IPS-11a (cell line): ENCODE results near the gene ECHDC3.

Experiments used
- H3K4me3 ChIP-seq: one replicate; pipeline ENCODE4 v1.5.1; 2013; ENCODE audit warnings: low read depth, low read length, control low read depth

ECHDC3 gene

GRCh38 chr10:11746883-11747539 lies 4.8 kb downstream of the ECHDC3 start:
- H3K4me3 ChIP-seq = no peak overlapping the region

DNA sequence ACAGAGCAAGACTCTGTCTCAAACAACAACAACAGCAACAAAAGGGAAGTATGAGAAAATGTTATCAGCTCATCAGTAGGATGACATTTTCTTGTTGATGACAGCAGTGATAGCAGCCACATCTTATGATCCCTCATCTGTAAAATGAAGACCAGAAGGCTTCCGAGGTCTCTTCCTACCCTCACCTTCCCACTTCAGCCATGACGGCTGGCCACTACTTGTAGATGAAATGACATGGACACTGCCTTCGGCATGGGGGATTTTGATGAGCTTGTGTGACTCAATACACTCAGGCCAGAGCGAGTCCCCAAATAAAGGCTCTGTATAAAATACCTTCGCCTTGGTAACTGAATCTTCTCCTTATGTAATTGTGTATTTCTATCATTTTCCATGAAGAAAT lies 6.7 kb downstream of the ECHDC3 start:
- H3K4me3 ChIP-seq = no peak overlapping the region

GRCh38 chr10:11750420-11750819 lies 8.2 kb downstream of the ECHDC3 start:
- H3K4me3 ChIP-seq = no peak overlapping the region

GRCh38 chr10:11754173-11754572 lies 12.0 kb downstream of the ECHDC3 start:
- H3K4me3 ChIP-seq = no peak overlapping the region

GRCh38 chr10:11754620-11755019 lies 12.4 kb downstream of the ECHDC3 start:
- H3K4me3 ChIP-seq = no peak overlapping the region

- H3K4me3 ChIP-seq = no peak overlapping the region
Observed at GRCh38 chr10:11755512-11756263, 13.5 kb downstream of the ECHDC3 start.

- no peak overlapping the region for H3K4me3 ChIP-seq
Observed at GRCh38 chr10:11756766-11757315, 14.7 kb downstream of the ECHDC3 start.

GRCh38 chr10:11757454-11757820 lies 15.3 kb downstream of the ECHDC3 start:
- H3K4me3 ChIP-seq = no peak overlapping the region

DNA sequence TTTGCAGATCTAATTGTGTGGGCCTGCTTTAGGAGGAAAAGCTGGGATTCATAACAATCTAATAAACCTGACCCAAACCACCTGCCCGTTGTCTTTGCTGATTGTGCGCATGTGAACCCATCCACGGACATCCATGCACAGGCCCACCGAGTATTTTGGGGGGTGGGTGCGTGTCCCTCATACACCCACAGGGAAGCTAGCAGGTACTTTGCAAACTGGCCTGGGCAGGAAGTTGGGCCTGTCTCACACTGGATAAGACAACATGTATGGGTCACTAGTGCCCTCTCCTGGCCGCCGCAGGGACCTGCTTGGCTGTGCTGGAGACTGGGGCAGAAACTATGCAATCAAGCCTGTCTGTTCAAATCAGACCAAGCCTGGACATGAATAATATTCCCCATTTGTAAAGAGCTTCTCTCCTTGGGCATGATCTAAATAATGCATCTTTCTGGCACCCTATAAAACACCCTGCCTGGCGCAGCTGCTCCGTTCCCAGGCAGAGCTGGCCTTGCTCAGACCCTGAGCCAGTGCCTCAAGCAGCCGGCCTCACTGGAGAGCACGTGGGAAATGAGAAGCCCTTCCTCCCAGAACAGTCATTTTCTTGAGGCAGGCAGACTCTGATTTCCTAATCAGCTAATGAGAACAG lies 15.8 kb downstream of the ECHDC3 start:
- no peak overlapping the region for H3K4me3 ChIP-seq

DNA sequence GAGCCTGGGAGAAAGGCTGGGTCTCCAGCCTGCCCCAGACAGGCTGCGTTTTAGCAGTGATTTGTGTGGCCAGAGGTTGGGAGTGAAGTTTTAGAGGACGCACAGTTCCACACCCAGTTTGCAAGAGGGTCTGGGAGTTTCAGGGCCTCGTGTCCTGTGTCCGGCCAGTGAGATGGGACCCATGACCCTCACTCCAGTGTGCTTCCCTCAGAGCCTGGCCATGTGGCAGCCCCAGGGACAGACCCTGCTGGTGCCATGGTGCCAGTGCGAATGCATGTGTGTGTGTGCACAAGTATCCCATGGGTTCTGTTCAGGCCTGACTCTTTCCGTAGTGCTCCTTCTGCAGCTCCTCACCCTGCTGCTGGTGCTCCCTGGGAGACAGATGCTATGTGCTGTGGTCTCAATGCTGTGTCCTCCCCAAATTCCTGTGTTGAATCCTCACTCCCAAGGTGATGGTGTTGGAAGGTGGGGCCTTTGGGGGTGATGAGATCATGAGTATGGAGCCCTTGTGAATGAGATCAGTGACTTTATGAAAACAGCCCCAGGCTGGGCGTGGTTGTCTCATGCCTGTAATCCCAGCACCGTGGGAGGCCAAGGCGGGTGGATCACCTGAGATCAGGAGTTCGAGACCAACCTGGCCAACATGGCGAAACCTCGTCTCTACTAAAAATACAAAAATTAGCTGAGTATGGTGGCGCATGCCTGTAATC lies 16.5 kb downstream of the ECHDC3 start:
- H3K4me3 ChIP-seq = no peak overlapping the region

DNA sequence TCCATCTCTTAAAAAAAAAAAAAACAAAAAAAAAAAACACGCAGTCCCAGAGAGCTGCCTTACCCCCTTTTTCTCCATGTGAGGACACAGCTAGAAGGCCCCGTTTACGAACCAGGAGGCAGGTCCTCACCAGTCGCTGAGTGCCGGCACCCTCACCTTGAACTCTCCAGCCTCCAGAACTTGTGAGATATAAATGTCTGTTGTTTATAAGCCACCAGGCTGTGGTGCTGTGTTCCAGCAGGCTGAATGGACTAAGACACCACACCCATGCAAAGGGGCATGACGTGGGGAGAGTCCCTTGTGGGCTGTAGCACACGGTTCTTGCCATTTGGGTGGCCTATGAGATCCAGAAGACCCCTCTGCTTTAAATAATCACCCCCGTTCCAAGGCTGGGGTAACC lies 17.2 kb downstream of the ECHDC3 start:
- H3K4me3 ChIP-seq = no peak overlapping the region

GRCh38 chr10:11760151-11760550 lies 18.0 kb downstream of the ECHDC3 start:
- no peak overlapping the region for H3K4me3 ChIP-seq

DNA sequence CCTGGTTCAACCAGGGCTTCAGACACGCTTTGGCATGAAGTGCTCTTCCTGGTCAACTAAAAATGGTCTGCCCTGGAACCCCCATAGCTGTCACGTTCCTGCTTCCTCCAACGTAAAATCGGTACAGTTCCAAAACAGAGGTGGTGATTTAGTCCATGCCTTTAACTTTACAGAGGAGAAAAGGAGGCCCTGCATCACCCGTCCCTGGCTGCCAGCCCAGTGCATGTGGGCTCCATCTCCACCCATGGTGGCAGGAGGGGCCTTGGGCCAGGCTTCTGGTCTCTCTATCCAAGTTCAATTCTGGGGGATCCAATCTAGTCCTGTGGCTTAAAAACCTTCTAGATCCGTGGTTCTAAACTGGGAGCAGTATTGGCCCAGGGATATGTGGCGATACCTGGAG lies 18.7 kb downstream of the ECHDC3 start:
- H3K4me3 ChIP-seq = no peak overlapping the region

GRCh38 chr10:11761431-11761830 lies 19.2 kb downstream of the ECHDC3 start:
- H3K4me3 ChIP-seq = no peak overlapping the region

DNA sequence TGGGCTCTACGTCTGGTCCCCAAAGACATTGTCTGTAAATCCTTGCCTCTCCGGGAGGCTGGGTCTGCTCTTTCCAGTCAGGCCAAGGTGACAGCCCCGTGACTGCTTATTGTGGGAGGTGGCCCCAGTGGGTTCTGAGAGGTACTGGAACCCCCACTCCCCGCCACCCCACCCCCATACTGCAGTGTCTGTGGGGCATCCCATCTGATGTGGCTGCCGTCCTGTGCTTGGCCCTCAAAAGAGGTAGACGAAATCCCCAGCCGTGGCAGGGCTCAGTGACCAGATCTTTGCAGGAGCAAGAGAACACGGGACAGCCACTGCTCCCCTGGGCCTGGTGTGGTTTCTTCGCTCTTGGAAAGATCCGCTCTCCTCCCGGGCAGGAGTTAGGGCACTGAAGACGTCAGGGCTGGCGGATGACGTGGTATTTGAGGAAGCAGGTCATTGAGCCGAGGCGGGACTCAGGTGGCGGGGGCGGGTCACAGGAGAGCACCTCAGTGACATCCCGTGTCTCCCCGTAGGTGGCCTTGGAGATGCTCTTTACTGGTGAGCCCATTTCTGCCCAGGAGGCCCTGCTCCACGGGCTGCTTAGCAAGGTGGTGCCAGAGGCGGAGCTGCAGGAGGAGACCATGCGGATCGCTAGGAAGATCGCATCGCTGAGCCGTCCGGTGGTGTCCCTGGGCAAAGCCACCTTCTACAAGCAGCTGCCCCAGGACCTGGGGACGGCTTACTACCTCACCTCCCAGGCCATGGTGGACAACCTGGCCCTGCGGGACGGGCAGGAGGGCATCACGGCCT lies 20.7 kb downstream of the ECHDC3 start:
- H3K4me3 ChIP-seq = no peak overlapping the region

DNA sequence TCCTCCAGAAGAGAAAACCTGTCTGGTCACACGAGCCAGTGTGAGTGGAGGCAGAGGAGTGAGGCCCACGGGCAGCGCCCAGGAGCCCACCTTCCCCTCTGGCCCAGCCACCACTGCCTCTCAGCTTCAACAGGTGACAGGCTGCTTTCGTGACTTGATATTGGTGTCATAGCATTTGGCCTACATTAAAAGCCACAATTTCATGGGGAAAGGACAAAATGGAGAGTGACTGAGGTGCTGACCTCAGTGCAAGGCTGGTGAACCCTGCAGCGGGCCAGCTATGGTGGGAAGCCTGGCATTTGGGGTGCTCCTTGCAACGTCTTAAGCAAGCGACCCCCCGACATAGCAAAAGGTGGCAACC lies 21.3 kb downstream of the ECHDC3 start:
- H3K4me3 ChIP-seq = no peak overlapping the region

DNA sequence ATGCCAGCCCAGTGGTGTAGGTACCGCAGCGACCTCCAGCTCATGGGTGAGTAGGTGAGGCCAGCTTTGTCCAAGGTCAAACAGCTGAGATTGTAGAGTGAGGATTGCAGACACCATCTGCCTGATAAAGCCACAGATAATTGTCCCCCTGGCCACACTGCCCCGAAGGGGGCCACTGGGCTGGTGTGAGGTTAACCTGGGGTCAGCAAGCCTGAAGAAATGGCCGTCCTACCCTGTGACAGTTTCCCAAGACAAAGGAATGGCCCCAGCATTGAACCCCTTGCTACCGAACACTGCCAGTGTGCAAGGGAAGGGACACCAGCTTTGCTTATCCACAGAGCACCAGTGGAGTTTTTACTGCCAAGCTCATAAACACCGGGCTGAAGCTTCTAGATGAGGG lies 23.0 kb downstream of the ECHDC3 start:
- no peak overlapping the region for H3K4me3 ChIP-seq

DNA sequence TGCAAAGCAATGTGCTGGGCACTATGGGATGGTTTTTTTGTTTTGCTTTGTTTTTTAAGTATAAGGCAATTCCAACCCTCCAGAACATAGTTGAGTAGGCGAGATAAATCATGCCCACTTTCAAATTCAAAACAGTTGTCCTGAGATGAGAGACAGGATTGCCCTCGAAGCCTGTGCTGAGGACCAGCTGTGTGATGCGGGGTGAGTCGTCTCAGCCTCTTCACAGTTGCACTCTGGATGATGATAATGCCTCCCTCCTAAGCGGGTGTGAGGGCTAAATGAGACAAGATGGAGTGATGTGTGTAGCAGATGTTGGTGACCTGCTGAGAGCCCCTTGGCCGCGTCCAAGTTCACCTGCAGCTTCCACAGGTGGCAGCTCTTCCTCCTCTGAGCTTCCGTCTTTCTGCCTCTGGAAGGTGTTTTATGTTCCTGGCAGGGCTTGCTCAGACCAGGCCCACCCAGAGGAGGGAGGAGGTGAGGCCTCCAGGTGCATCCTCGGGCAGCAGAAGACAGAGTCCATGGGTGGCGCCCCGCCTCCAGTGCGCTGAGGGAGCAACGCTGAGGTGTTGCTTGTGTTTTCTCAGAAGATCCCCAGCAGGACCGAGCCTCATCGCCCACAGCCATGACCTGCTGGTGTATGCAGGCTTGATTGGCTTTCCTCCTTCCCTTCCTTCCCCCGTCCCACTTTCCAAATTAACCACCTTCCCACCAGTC lies 30.6 kb downstream of the ECHDC3 start:
- no peak overlapping the region for H3K4me3 ChIP-seq

DNA sequence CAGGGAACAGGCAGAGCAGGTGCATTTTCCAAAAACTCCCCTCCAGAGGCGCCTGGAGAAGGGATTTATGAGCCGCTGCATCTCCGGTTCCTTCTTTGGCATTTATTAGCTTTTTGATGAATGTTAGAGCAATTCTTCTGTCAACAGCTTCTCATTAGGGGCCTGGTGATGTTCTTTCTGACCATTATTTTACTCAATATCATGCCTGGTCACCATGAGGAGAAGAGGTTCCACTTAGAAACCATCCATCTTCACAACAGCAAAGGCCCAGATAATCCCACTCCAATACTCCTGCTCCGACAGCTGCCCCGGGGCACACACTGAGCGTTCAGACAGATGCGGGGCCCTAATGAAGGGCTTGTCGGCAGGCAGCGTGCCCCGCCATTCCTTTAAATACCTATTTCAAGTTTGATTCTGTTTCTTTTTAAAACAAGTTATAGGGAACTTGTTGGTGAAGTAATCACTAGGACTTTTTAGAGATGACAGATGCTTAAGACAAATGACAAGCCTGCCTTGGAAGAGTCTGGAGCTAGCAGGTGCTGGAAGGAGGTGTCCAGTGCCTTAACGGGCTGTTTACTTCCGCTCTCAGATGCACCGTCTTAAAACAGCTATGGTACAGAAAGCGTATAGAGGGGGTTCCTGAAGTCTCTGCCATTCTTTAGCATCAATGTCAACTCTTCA lies 31.7 kb downstream of the ECHDC3 start:
- no peak overlapping the region for H3K4me3 ChIP-seq
